DMS153 (cell line): ENCODE measurements around the gene PLK3.
"Not testable (repeated sequence)": the region's sequence is repeated elsewhere in the genome, so short reads cannot be mapped to it uniquely, and the experiment has no call there.

Source experiments
- DNase-seq: peaks from one replicate; lab custom pipeline; 2025; lab: John Stamatoyannopoulos, UW

Gene PLK3

GRCh38 chr1:44787506-44787905, 12.7 kb upstream of the PLK3 start:
- DNase-seq = no peak

- no peak for DNase-seq
Observed at GRCh38 chr1:44788120-44788860, 11.9 kb upstream of the PLK3 start, which contains the start of gene BEST4. Gene BEST4 (minus strand): TSS chr1:44788170. CDS start chr1:44787705, 465 bp downstream.

- DNase-seq = no peak
Observed at GRCh38 chr1:44790968-44791801, 9.0 kb upstream of the PLK3 start.

- no peak for DNase-seq
Observed at GRCh38 chr1:44792736-44793502, 7.3 kb upstream of the PLK3 start.

GRCh38 chr1:44797886-44798285, 2.3 kb upstream of the PLK3 start:
- DNase-seq = not testable (repeated sequence)

GRCh38 chr1:44798481-44799365, 1.5 kb upstream of the PLK3 start:
- DNase-seq = peak; percentile 78

- no peak for DNase-seq
Observed at GRCh38 chr1:44801491-44802305, 1.5 kb downstream of the PLK3 start.

- no peak for DNase-seq
Observed at GRCh38 chr1:44802306-44803061, 2.3 kb downstream of the PLK3 start.

- DNase-seq = no peak
Observed at GRCh38 chr1:44803062-44803311, 2.8 kb downstream of the PLK3 start.

- no peak for DNase-seq
Observed at GRCh38 chr1:44803312-44804095, 3.3 kb downstream of the PLK3 start.

- DNase-seq = no peak
Observed at GRCh38 chr1:44805311-44806024, 5.3 kb downstream of the PLK3 start.

GRCh38 chr1:44806025-44806703, 6.0 kb downstream of the PLK3 start:
- DNase-seq = no peak

- no peak for DNase-seq
Observed at GRCh38 chr1:44806704-44807363, 6.7 kb downstream of the PLK3 start, which contains the start of gene DYNLT4. Gene DYNLT4 (minus strand): TSS chr1:44807351. CDS start chr1:44806668, 683 bp downstream.

- peak; percentile 94 for DNase-seq
Observed at GRCh38 chr1:44807364-44808062, 7.3 kb downstream of the PLK3 start.

- DNase-seq = no peak
Observed at GRCh38 chr1:44808063-44808937, 8.1 kb downstream of the PLK3 start, which contains the start of gene BTBD19. Gene BTBD19 (plus strand): TSS chr1:44808523. CDS start chr1:44808821, 298 bp downstream.
